OCI-LY1 (cell line): ENCODE data around the gene HUNK.

Experiments
- H2AFZ ChIP-seq: fragments of 200-600 bp; sonication (generic), shearing (Covaris generic); 2 replicates; pipeline ENCODE4 v1.6.0; 2014; ENCODE audit warnings: antibody characterized with exemption, mild to moderate bottlenecking, low read length
- H3F3A ChIP-seq: fragments of 200-600 bp; sonication (generic), shearing (Covaris generic); 2 replicates; pipeline ENCODE4 v1.6.0; 2014; ENCODE audit warnings: mild to moderate bottlenecking, antibody characterized with exemption, low read length, moderate library complexity; ENCODE audit not compliant: insufficient read depth
- H3K27ac ChIP-seq: fragments of 200-600 bp; sonication (generic); 2 replicates; pipeline ENCODE4 v1.5.1; 2014; ENCODE audit warnings: low read length, mixed run types, mild to moderate bottlenecking, low read depth; ENCODE audit not compliant: poor library complexity, severe bottlenecking
- H3K27me3 ChIP-seq: fragments of 200-600 bp; sonication (generic); 2 replicates; pipeline ENCODE4 v1.6.0; 2014; ENCODE audit warnings: antibody characterized with exemption, mild to moderate bottlenecking, low read length, moderate library complexity; ENCODE audit not compliant: insufficient read depth
- H3K36me3 ChIP-seq: fragments of 200-600 bp; sonication (generic); 2 replicates; pipeline ENCODE4 v1.6.1; 2014; ENCODE audit warnings: mild to moderate bottlenecking, antibody characterized with exemption, low read length, moderate library complexity, mixed read lengths; ENCODE audit not compliant: insufficient read depth
- H3K4me1 ChIP-seq: fragments of 200-600 bp; sonication (generic); 2 replicates; pipeline ENCODE4 v1.5.1; 2014; ENCODE audit warnings: mild to moderate bottlenecking, low read length, moderate library complexity; ENCODE audit not compliant: insufficient read depth, severe bottlenecking
- H3K4me2 ChIP-seq: fragments of 200-600 bp; sonication (generic), shearing (Covaris generic); 2 replicates; pipeline ENCODE4 v1.6.1; 2014; ENCODE audit warnings: low read length
- H3K4me3 ChIP-seq: fragments of 200-600 bp; sonication (generic); 2 replicates; pipeline ENCODE4 v1.5.1; 2014; ENCODE audit warnings: low read length, low read depth, mild to moderate bottlenecking, mixed read lengths; ENCODE audit not compliant: poor library complexity, severe bottlenecking
- H3K79me2 ChIP-seq: fragments of 200-600 bp; shearing (Covaris generic); 2 replicates; pipeline ENCODE4 v1.6.1; 2016; ENCODE audit warnings: mixed run types, low read length, mixed read lengths; ENCODE audit not compliant: insufficient read depth
- H3K9ac ChIP-seq: fragments of 200-600 bp; sonication (generic), shearing (Covaris generic); 2 replicates; pipeline ENCODE4 v1.6.1; 2014; ENCODE audit warnings: mild to moderate bottlenecking, low read length, mixed read lengths
- H3K9me2 ChIP-seq: fragments of 200-600 bp; sonication (generic), shearing (Covaris generic); 2 replicates; pipeline ENCODE4 v1.6.1; 2014; ENCODE audit warnings: low read depth, mild to moderate bottlenecking, low read length, mixed read lengths
- H3K9me3 ChIP-seq: fragments of 200-600 bp; shearing (Covaris generic); 2 replicates; pipeline ENCODE4 v1.6.1; 2014; ENCODE audit warnings: low read length, mixed read lengths
- H4K20me1 ChIP-seq: fragments of 200-600 bp; sonication (generic), shearing (Covaris generic); 2 replicates; pipeline ENCODE4 v1.6.0; 2016; ENCODE audit warnings: mild to moderate bottlenecking, low read length; ENCODE audit not compliant: insufficient read depth
- CTCF ChIP-seq: fragments of 200-600 bp; sonication (generic), shearing (Covaris generic); IDR thresholded peaks from 2 replicates; pipeline ENCODE4 v1.5.1; 2017; ENCODE audit warnings: mild to moderate bottlenecking, antibody characterized with exemption, low read length, moderate library complexity, mixed read lengths
- EZH2 ChIP-seq: fragments of 200-600 bp; sonication (generic), shearing (Covaris generic); IDR thresholded peaks from 2 replicates; pipeline ENCODE4 v1.8.0; 2017; ENCODE audit warnings: borderline replicate concordance, mixed run types, mild to moderate bottlenecking, antibody characterized with exemption, low read length, moderate library complexity, mixed read lengths

Gene HUNK

GRCh38 chr21:31923756-31924155, 50.9 kb downstream of the HUNK start:
- H2AFZ ChIP-seq: no peak overlapping the region
- H3K4me2 ChIP-seq: no peak overlapping the region
- H3K79me2 ChIP-seq: no peaks in the 10 kb centered on the region
- no peaks in the 10 kb centered on the region; the same call in 1 of the 2 replicates for H3K27me3 ChIP-seq
- no peak overlapping the region for H3K4me3 ChIP-seq
- no peaks in the 10 kb centered on the region for H3K9me3 ChIP-seq
- no peaks in the 10 kb centered on the region for H4K20me1 ChIP-seq
- TF ChIP-seq CTCF (no peak), EZH2 (no peak)
- H3F3A ChIP-seq: no peaks in the 10 kb centered on the region
- H3K36me3 ChIP-seq: no peaks in the 10 kb centered on the region
- H3K9me2 ChIP-seq: no peaks in the 10 kb centered on the region
- no peak overlapping the region for H3K9ac ChIP-seq
- no peaks in the 10 kb centered on the region for H3K4me1 ChIP-seq
- no peak overlapping the region for H3K27ac ChIP-seq

GRCh38 chr21:31924548-31924947, 51.7 kb downstream of the HUNK start:
- Histone ChIP-seq H3K4me1 (no peaks in the 10 kb centered on the region), H3K36me3 (no peaks in the 10 kb centered on the region)

GRCh38 chr21:31926498-31926897, 53.7 kb downstream of the HUNK start:
- H4K20me1 ChIP-seq: no peaks in the 10 kb centered on the region
- H3K27me3 ChIP-seq: no peaks in the 10 kb centered on the region
- H3K4me1 ChIP-seq: no peaks in the 10 kb centered on the region
- no peak overlapping the region for H2AFZ ChIP-seq
- TF ChIP-seq EZH2 (no peak), CTCF (no peak)
- no peak overlapping the region for H3K27ac ChIP-seq
- no peak overlapping the region for H3K4me2 ChIP-seq
- H3K9ac ChIP-seq: no peak overlapping the region
- H3K36me3 ChIP-seq: no peaks in the 10 kb centered on the region
- H3K9me2 ChIP-seq: no peaks in the 10 kb centered on the region
- no peaks in the 10 kb centered on the region for H3K79me2 ChIP-seq
- H3K9me3 ChIP-seq: no peaks in the 10 kb centered on the region
- no peak overlapping the region for H3K4me3 ChIP-seq
- no peaks in the 10 kb centered on the region for H3F3A ChIP-seq

More at GRCh38 chr21:31924548-31924947, 51.7 kb downstream of the HUNK start:
- Histone ChIP-seq H3K9me3 (no peaks in the 10 kb centered on the region), H3K27ac (no peak overlapping the region), H3K4me3 (no peak overlapping the region), H2AFZ (no peak overlapping the region), H3K27me3 (no peaks in the 10 kb centered on the region), H3F3A (no peaks in the 10 kb centered on the region), H3K79me2 (no peaks in the 10 kb centered on the region), H3K4me2 (no peak overlapping the region), H3K9me2 (no peaks in the 10 kb centered on the region), H4K20me1 (no peaks in the 10 kb centered on the region), H3K9ac (no peak overlapping the region)
- no peak for TF ChIP-seq EZH2
- TF ChIP-seq CTCF: no peak
